ENCODE data around the gene ADARB2. TPM values are rescaled to one million over a fixed set of nuclear protein-coding genes. Genes with fewer than 3 reads are reported as not detected.

ADARB2 gene
- total RNA-seq, 3 donors from 2014 or later, result 0.31 to 4.2 TPM; not detected in 1

- TF ChIP-seq CTCF (IDR thresholded peaks at IDR 0.05), result no peak
- ATAC-seq, result no peak
- intact Hi-C loops (cut with DNase I, micrococcal nuclease), result no loop called here
- H3K4me3 ChIP-seq, result no peak overlapping the region
- H3K36me3 ChIP-seq (ENCODE audit: low read depth), result no peaks in the 10 kb centered on the region
- H3K9me3 ChIP-seq, result no peaks in the 10 kb centered on the region
- H3K4me1 ChIP-seq (ENCODE audit: low read depth), result no peaks in the 10 kb centered on the region
- no peak for DNase-seq
These were observed 184.9 kb downstream of the ADARB2 start for GRCh38 chr10:1552406-1552805.

GRCh38 chr10:1551636-1552338 lies 185.5 kb downstream of the ADARB2 start:
- no peak for DNase-seq

GRCh38 chr10:1550616-1551015 lies 186.7 kb downstream of the ADARB2 start:
- H3K4me1 ChIP-seq (ENCODE audit: low read depth), result no peaks in the 10 kb centered on the region
- intact Hi-C loops (cut with DNase I, micrococcal nuclease), result no loop called here
- DNase-seq (no peak), ATAC-seq (no peak)
- no peak overlapping the region for H3K4me3 ChIP-seq
- no peaks in the 10 kb centered on the region for H3K36me3 ChIP-seq (ENCODE audit: low read depth)
- H3K9me3 ChIP-seq, result no peaks in the 10 kb centered on the region
- no peak for TF ChIP-seq CTCF (IDR thresholded peaks at IDR 0.05)

More at GRCh38 chr10:1551636-1552338, 185.5 kb downstream of the ADARB2 start:
- Histone ChIP-seq H3K4me3 (no peak overlapping the region), H3K36me3 (ENCODE audit: low read depth) (no peaks in the 10 kb centered on the region), H3K9me3 (no peaks in the 10 kb centered on the region), H3K4me1 (ENCODE audit: low read depth) (no peaks in the 10 kb centered on the region)
- TF ChIP-seq CTCF (IDR thresholded peaks at IDR 0.05), result no peak
- intact Hi-C loops (cut with DNase I, micrococcal nuclease), result no loop called here
- no peak for ATAC-seq

GRCh38 chr10:1550291-1550595 lies 187.1 kb downstream of the ADARB2 start:
- Histone ChIP-seq H3K4me3 (no peak overlapping the region), H3K9me3 (no peaks in the 10 kb centered on the region), H3K36me3 (ENCODE audit: low read depth) (no peaks in the 10 kb centered on the region), H3K4me1 (ENCODE audit: low read depth) (no peaks in the 10 kb centered on the region)
- TF ChIP-seq CTCF (IDR thresholded peaks at IDR 0.05), result no peak
- no peak for ATAC-seq
- DNase-seq, result no peak
- intact Hi-C loops (cut with DNase I, micrococcal nuclease), result no loop called here

- Histone ChIP-seq H3K36me3 (ENCODE audit: low read depth) (no peaks in the 10 kb centered on the region), H3K4me1 (ENCODE audit: low read depth) (no peaks in the 10 kb centered on the region), H3K4me3 (no peak overlapping the region), H3K9me3 (no peaks in the 10 kb centered on the region)
- TF ChIP-seq CTCF (IDR thresholded peaks at IDR 0.05), result no peak
- no peak for ATAC-seq
- no peak for DNase-seq
- intact Hi-C loops (cut with DNase I, micrococcal nuclease), result no loop called here
These were observed 187.6 kb downstream of the ADARB2 start for GRCh38 chr10:1549591-1550290.
